H1 (cell line): Measurements from ENCODE around the gene HOXB6.

Experiments
- CTCF ChIP-seq, 3 experiments: IDR thresholded peaks; 1 replicate in 2 of 3; 2 replicates in 1 of 3; pipeline versions ENCODE4 v1.5.1 to v1.6.1; 2011; ENCODE audit warnings: low read length in 3 of 3, mild to moderate bottlenecking in 3 of 3, inconsistent platforms in 2 of 3, low read depth in 1 of 3, moderate library complexity in 1 of 3; ENCODE audit not compliant: insufficient read depth in 1 of 3; ENCODE audit errors: control extremely low read depth in 1 of 3
- EZH2 ChIP-seq: fragments of 200-600 bp; sonication (generic); IDR thresholded peaks from 2 replicates; pipeline ENCODE4 v1.7.1; 2012; ENCODE audit warnings: low read depth, mild to moderate bottlenecking, moderate library complexity, low read length, inconsistent platforms; ENCODE audit not compliant: severe bottlenecking
- HDAC6 ChIP-seq: IDR thresholded peaks from one replicate; pipeline ENCODE4 v1.7.1; 2012; ENCODE audit warnings: low read depth, mild to moderate bottlenecking, inconsistent platforms, low read length, moderate library complexity
- KDM1A ChIP-seq: fragments of 200-600, 300-600 bp; sonication (generic); IDR thresholded peaks from 2 replicates; pipeline ENCODE4 v1.7.1; 2016; ENCODE audit warnings: mild to moderate bottlenecking, low read length, borderline replicate concordance
- POLR2A ChIP-seq, 2 experiments: IDR thresholded peaks; 1 replicate in 1 of 2; 2 replicates in 1 of 2; pipeline ENCODE4 v1.6.1; 2011; ENCODE audit warnings: low read depth in 2 of 2, low read length in 2 of 2, mild to moderate bottlenecking in 2 of 2; ENCODE audit errors: control extremely low read depth in 1 of 2
- USF2 ChIP-seq: IDR thresholded peaks from 2 replicates; pipeline ENCODE4 v1.6.1; 2011; ENCODE audit warnings: low read length, improper control_type of control experiment

DNA sequence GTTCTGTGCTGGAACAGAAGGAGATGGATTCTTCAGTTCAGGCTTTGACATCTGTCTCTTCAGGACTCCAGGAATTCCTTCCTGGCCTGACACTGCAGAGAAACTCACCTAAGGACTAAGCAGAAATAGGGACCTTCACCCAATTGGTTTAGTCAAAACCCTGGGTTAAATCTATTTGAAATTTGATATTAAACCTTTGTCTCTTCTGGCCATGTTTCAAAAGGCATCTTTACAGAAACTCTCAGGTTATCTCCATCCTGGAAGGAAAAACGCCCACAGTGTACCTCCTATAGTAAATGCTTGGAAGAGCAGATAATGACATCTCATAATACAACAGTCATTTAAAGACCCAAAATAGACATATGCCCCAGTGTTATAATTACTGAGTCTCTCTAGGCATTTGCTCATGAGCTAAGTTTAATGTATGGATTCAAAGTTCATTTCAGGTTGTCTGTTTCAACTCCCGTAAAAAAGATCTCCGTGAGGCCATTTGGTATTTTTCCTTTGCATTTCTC lies 21.0 kb downstream of the HOXB6 start:
- TF ChIP-seq CTCF (IDR thresholded peaks at IDR 0.05; ENCODE audit: control extremely low read depth in 1 of 3, insufficient read depth in 1 of 3, low read depth in 1 of 3, low read length in 3 of 3), result no peak
- TF ChIP-seq POLR2A (IDR thresholded peaks at IDR 0.05; ENCODE audit: control extremely low read depth in 1 of 2, low read depth in 2 of 2, low read length in 2 of 2), result no peak
- no peak for TF ChIP-seq KDM1A
- TF ChIP-seq HDAC6, result no peak
- no peak for TF ChIP-seq USF2
- peak; percentile 70 for TF ChIP-seq EZH2
